A673 (cell line): ENCODE measurements around the gene H6PD. TPM values are rescaled to one million over a fixed set of nuclear protein-coding genes. Genes with fewer than 3 reads are reported as not detected.

Source experiments
- BruUV-seq: library from RNA; stranded (reverse); fragments of 400-500 nt; replicated peaks from 2 replicates; lab custom pipeline; 2021; lab: Mats Ljungman, UMichigan
- CTCF ChIA-PET: fragments of 300-600 bp; sonication (Branson Sonifier 250); formaldehyde crosslinking; loops from one replicate; lab custom pipeline; 2022; ENCODE audit warnings: antibody characterized with exemption; lab: Charles Lee
- POLR2A ChIA-PET: fragments of 300-600 bp; sonication (Branson Sonifier 250); formaldehyde crosslinking; loops from one replicate; lab custom pipeline; 2022; ENCODE audit warnings: antibody characterized with exemption; ENCODE audit not compliant: low non-redundant PET; lab: Charles Lee
- DNase-seq: peaks from one replicate; pipeline ENCODE4 v3.0.0-alpha.2; 2015; ENCODE audit warnings: low spot score
- H3K27ac ChIP-seq: fragments of 200-600 bp; sonication (generic); 2 replicates; pipeline ENCODE4 v1.5.1; 2016; ENCODE audit warnings: mixed run types, low read depth, mild to moderate bottlenecking, mixed read lengths, antibody characterized with exemption, low read length; ENCODE audit not compliant: poor library complexity, severe bottlenecking
- H3K27me3 ChIP-seq: fragments of 200-600 bp; sonication (generic); replicated peaks from 2 replicates; pipeline ENCODE4 v1.6.1; 2017; ENCODE audit warnings: mixed run types, low read depth, mild to moderate bottlenecking, mixed read lengths, antibody characterized with exemption, low read length; ENCODE audit not compliant: insufficient read depth, poor library complexity
- H3K36me3 ChIP-seq: fragments of 200-600 bp; sonication (generic); 2 replicates; pipeline ENCODE4 v1.6.1; 2016; ENCODE audit warnings: mixed run types, mild to moderate bottlenecking, mixed read lengths, antibody characterized with exemption, low read length; ENCODE audit not compliant: insufficient read depth, poor library complexity, severe bottlenecking
- H3K4me1 ChIP-seq: fragments of 200-600 bp; sonication (generic); 2 replicates; pipeline ENCODE4 v1.6.1; 2017; ENCODE audit warnings: mixed run types, mild to moderate bottlenecking, mixed read lengths, antibody characterized with exemption, low read length; ENCODE audit not compliant: insufficient read depth, poor library complexity, severe bottlenecking
- H3K4me3 ChIP-seq: fragments of 200-600 bp; sonication (generic); 2 replicates; pipeline ENCODE4 v1.5.1; 2016; ENCODE audit warnings: low read depth, mixed run types, mild to moderate bottlenecking, mixed read lengths, low read length; ENCODE audit not compliant: poor library complexity, severe bottlenecking
- H3K9me3 ChIP-seq: fragments of 200-600 bp; sonication (generic); 2 replicates; pipeline ENCODE4 v1.6.1; 2016; ENCODE audit warnings: mixed run types, low read depth, mild to moderate bottlenecking, mixed read lengths, antibody characterized with exemption, low read length; ENCODE audit not compliant: poor library complexity, severe bottlenecking
- CTCF ChIP-seq: fragments of 300-800, 200-600 bp; sonication (generic); conservative IDR thresholded peaks from 2 replicates; pipeline ENCODE4 v1.5.1; 2017; ENCODE audit warnings: low read depth, mild to moderate bottlenecking, antibody characterized with exemption, low read length, moderate library complexity, mixed read lengths
- EZH2 ChIP-seq: fragments of 200-600 bp; sonication (generic); IDR thresholded peaks from 2 replicates; pipeline ENCODE4 v1.6.1; 2017; ENCODE audit warnings: borderline replicate concordance, low read depth, mild to moderate bottlenecking, mixed read lengths, antibody characterized with exemption, low read length; ENCODE audit not compliant: poor library complexity, severe bottlenecking
- intact Hi-C: fragments of 100-400 bp; cut with micrococcal nuclease; formaldehyde crosslinking; loops from one replicate; pipeline ENCODE4 v1.10.0; 2022; ENCODE audit not compliant: unreplicated experiment
- total RNA-seq: library from RNA; stranded (reverse); gene quantifications from 2 replicates; pipeline ENCODE4 v1.2.3, GENCODE V29; 2021

The H6PD gene
- total RNA-seq, 1 experiment from 2014 or later = 6.2 TPM

DNA sequence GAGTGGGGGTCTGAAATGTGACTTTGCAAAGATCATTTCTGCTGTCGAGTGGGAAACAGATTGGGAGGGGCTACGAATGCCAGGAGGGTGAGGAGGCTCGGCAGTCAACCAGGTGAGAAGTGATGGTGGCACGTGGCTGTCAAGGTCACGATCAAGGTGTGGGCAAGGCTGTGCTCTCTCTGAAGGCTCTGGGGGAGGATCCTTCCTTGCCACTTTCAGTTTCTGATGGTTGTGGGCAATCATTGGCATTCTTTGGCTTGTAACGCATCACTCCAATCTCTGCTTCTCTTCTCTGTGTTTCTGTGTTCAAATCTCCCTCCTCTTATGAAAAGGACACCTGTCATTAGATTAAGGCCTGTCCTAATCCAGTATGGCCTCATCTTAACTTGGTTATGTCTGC is 52.0 kb downstream of the H6PD start:
- H3K27ac ChIP-seq = no peak overlapping the region
- POLR2A ChIA-PET = no interaction called here
- H3K27me3 ChIP-seq = no peaks in the 10 kb centered on the region
- CTCF ChIA-PET = no interaction called here
- DNase-seq = no peak
- no peak for TF ChIP-seq EZH2
- no TSS peak for BruUV-seq
- no peak overlapping the region for H3K4me3 ChIP-seq
- H3K36me3 ChIP-seq = no peaks in the 10 kb centered on the region
- intact Hi-C loops = no loop called here
- H3K9me3 ChIP-seq = peaks cover 15% of the 10 kb centered on the region
- H3K4me1 ChIP-seq = no peaks in the 10 kb centered on the region

DNA sequence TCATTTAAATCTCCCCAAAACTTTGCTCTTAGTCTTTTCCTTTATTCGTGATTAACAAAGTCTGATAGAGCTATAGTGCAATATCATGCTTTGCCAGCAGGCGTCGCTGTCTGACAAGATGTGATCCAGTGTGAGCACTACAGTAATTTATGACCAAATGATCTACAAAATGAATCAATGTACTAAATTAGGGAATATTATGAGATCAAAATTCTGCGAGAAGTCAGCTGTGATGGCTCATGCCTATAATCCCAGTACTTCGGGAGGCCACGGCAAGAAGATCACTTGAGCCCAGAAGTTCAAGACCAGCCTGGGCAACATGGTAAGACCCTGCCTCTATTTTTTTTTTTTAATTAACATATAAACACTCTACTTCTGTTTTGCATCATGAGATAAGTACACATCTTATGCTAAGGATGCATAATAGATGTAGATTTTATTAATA is 54.5 kb downstream of the H6PD start:
- no peaks in the 10 kb centered on the region for H3K27me3 ChIP-seq
- ChIA-PET POLR2A (no interaction called here), CTCF (interaction anchor here (0.7 to 2.2 kb wide), 6 partner anchors 10 to 272 kb away, joined by 3 to 12 read pairs (median 5); no protein-coding TSS in a partner anchor)
- H3K4me1 ChIP-seq = peaks cover 11% of the 10 kb centered on the region
- H3K36me3 ChIP-seq = no peaks in the 10 kb centered on the region
- no peak overlapping the region for H3K27ac ChIP-seq
- no peak overlapping the region for H3K4me3 ChIP-seq
- peaks cover 15% of the 10 kb centered on the region for H3K9me3 ChIP-seq
- no TSS peak for BruUV-seq
- DNase-seq = peak; percentile 78
- TF ChIP-seq EZH2 (no peak), CTCF (peak; percentile 90)
- intact Hi-C loops = loop anchor here (1.0 kb wide), 1 partner anchor 202 kb away; no protein-coding TSS in a partner anchor

GRCh38 chr1:9289711-9290485 is 55.3 kb downstream of the H6PD start:
- H3K4me3 ChIP-seq = no peak overlapping the region
- no peaks in the 10 kb centered on the region for H3K27me3 ChIP-seq
- peaks cover 15% of the 10 kb centered on the region for H3K9me3 ChIP-seq
- TF ChIP-seq CTCF (no peak), EZH2 (no peak)
- DNase-seq = peak; percentile 41
- ChIA-PET POLR2A (no interaction called here), CTCF (interaction anchor here (0.7 to 2.2 kb wide), 4 partner anchors 11 to 201 kb away, joined by 5 to 12 read pairs (median 6); no protein-coding TSS in a partner anchor)
- H3K4me1 ChIP-seq = peaks cover 19% of the 10 kb centered on the region
- no peaks in the 10 kb centered on the region for H3K36me3 ChIP-seq
- intact Hi-C loops = loop anchor here (1.0 to 5.0 kb wide), 2 partner anchors 167 to 201 kb away; no protein-coding TSS in a partner anchor
- BruUV-seq = no TSS peak
- H3K27ac ChIP-seq = no peak overlapping the region
